CD4-positive, alpha-beta memory T cell (primary cell): ENCODE measurements around the gene ZC3H4. TPM values are rescaled to one million over a fixed set of nuclear protein-coding genes. Genes with fewer than 3 reads are reported as not detected.

Experiments
- CTCF ChIA-PET: fragments of 350-600 bp; sonication (Branson Sonifier 250); formaldehyde crosslinking; loops from one replicate; lab custom pipeline; 2021; ENCODE audit warnings: inconsistent platforms; ENCODE audit not compliant: partially characterized antibody; lab: Charles Lee
- POLR2A ChIA-PET: fragments of 350-600 bp; sonication (Branson Sonifier 250); formaldehyde crosslinking; loops from one replicate; lab custom pipeline; 2021; ENCODE audit not compliant: partially characterized antibody; lab: Charles Lee
- DNase-seq, 5 donors: peaks; one replicate each; pipeline versions ENCODE4 v3.0.0 to v3.0.0-alpha.2; 2020 to 2022; ENCODE audit warnings: mixed read lengths in 1 of 5
- H3K27ac ChIP-seq: one replicate; pipeline ENCODE4 v1.7.0; 2013; ENCODE audit warnings: low read depth, low read length
- H3K27me3 ChIP-seq: 2 replicates; pipeline ENCODE4 v1.7.0; 2013; ENCODE audit warnings: mild to moderate bottlenecking, low read length, moderate library complexity; ENCODE audit not compliant: insufficient read depth
- H3K36me3 ChIP-seq: 2 replicates; pipeline ENCODE4 v1.7.0; 2013; ENCODE audit warnings: mild to moderate bottlenecking, low read length, moderate library complexity; ENCODE audit not compliant: insufficient read depth
- H3K4me1 ChIP-seq: 2 replicates; pipeline ENCODE4 v1.7.0; 2013; ENCODE audit warnings: mild to moderate bottlenecking, low read length, moderate library complexity; ENCODE audit not compliant: insufficient read depth
- H3K4me3 ChIP-seq, 2 donors: one replicate each; pipeline ENCODE4 v1.7.0; 2013; ENCODE audit warnings: low read length in 2 of 2, mild to moderate bottlenecking in 1 of 2
- H3K9me3 ChIP-seq, 2 donors: one replicate each; pipeline ENCODE4 v1.7.0; 2013; ENCODE audit warnings: low read length in 2 of 2, control low read depth in 1 of 2; ENCODE audit not compliant: control insufficient read depth in 1 of 2
- H3K27ac Mint-ChIP-seq, 7 donors: one replicate each; pipeline ENCODE4 v1.8.0; 2020 to 2021; ENCODE audit warnings: mixed read lengths in 7 of 7, mild to moderate bottlenecking in 6 of 7, inconsistent platforms in 3 of 7, moderate library complexity in 3 of 7
- H3K27me3 Mint-ChIP-seq, 2 donors: one replicate each; pipeline ENCODE4 v1.8.0; 2020 to 2021; ENCODE audit warnings: mixed read lengths in 2 of 2
- H3K36me3 Mint-ChIP-seq, 2 donors: one replicate each; pipeline ENCODE4 v1.8.0; 2020 to 2021; ENCODE audit warnings: mixed read lengths in 2 of 2, inconsistent platforms in 1 of 2, mild to moderate bottlenecking in 1 of 2
- H3K4me1 Mint-ChIP-seq, 4 donors: one replicate each; pipeline ENCODE4 v1.8.0; 2020 to 2021; ENCODE audit warnings: mixed read lengths in 4 of 4, mild to moderate bottlenecking in 1 of 4
- H3K4me3 Mint-ChIP-seq, 8 donors: one replicate each; pipeline ENCODE4 v1.8.0; 2020 to 2021; ENCODE audit warnings: mixed read lengths in 8 of 8, mild to moderate bottlenecking in 7 of 8, moderate library complexity in 6 of 8, inconsistent platforms in 3 of 8
- H3K9me3 Mint-ChIP-seq, 8 donors: one replicate each; pipeline ENCODE4 v1.8.0; 2020 to 2021; ENCODE audit warnings: mixed read lengths in 8 of 8, mild to moderate bottlenecking in 5 of 8, inconsistent platforms in 3 of 8, moderate library complexity in 1 of 8
- intact Hi-C: fragments of 100-400 bp; cut with micrococcal nuclease; formaldehyde crosslinking; loops from one replicate; pipeline ENCODE4 v1.15.1; 2023
- polyA plus RNA-seq, 2 donors: library from polyadenylated mRNA; unstranded; fragments of 300-500 nt; fragmentation: Illumina TruSeq; gene quantifications; one replicate each; pipeline ENCODE4 v1.2.3, GENCODE V29; 2021
- total RNA-seq, 2 experiments: library from RNA; stranded (reverse); gene quantifications; one replicate each; pipeline ENCODE4 v1.2.3, GENCODE V29; 2021

The ZC3H4 gene
- total and polyA plus RNA-seq, 4 experiments from 2014 or later, result 0.33 to 75.7 (median 39.1) TPM

GRCh38 chr19:47099576-47100050 is 14.0 kb downstream of the ZC3H4 start:
- no peaks in the 10 kb centered on the region for H3K9me3 ChIP-seq
- H3K27me3 Mint-ChIP-seq, result no peaks in the 10 kb centered on the region
- intact Hi-C loops, result no loop called here
- ChIA-PET POLR2A (interaction anchor here (0.7 to 10.2 kb wide), 2 partner anchors 11 to 182 kb away, joined by 3 to 307 read pairs; partner anchors contain the start of gene ZC3H4), CTCF (interaction anchor here (1.2 to 2.8 kb wide), 4 partner anchors 20 to 87 kb away, joined by 3 to 11 read pairs (median 4); no protein-coding TSS in a partner anchor)
- no peaks in the 10 kb centered on the region for H3K9me3 Mint-ChIP-seq
- no peaks in the 10 kb centered on the region for H3K27me3 ChIP-seq
- H3K4me1 Mint-ChIP-seq, result peaks cover 31 to 72% (median 50%) of the 10 kb centered on the region in 4 donors
- H3K4me3 ChIP-seq, result no peak overlapping the region
- no peak overlapping the region for H3K27ac ChIP-seq
- no peak overlapping the region for H3K4me3 Mint-ChIP-seq
- H3K36me3 ChIP-seq, result peaks cover 10% of the 10 kb centered on the region
- peaks cover 10 to 24% of the 10 kb centered on the region in 2 donors for H3K36me3 Mint-ChIP-seq
- H3K4me1 ChIP-seq, result peaks cover 40% of the 10 kb centered on the region
- no peak overlapping the region for H3K27ac Mint-ChIP-seq
- no peak for DNase-seq

GRCh38 chr19:47098608-47099007 is 15.0 kb downstream of the ZC3H4 start:
- CTCF ChIA-PET, result interaction anchor here (1.2 to 5.6 kb wide), 5 partner anchors 14 to 86 kb away, joined by 3 to 35 read pairs (median 4); partner anchors contain the start of gene ZC3H4
- peaks cover 15% of the 10 kb centered on the region for H3K36me3 ChIP-seq
- peaks cover 18 to 30% of the 10 kb centered on the region in 2 donors for H3K36me3 Mint-ChIP-seq
- H3K4me1 Mint-ChIP-seq, result peaks cover 34 to 79% (median 55%) of the 10 kb centered on the region in 4 donors
- no peak for DNase-seq
- POLR2A ChIA-PET, result interaction anchor here (0.8 to 10.2 kb wide), 2 partner anchors 12 to 34 kb away, joined by 3 to 307 read pairs; partner anchors contain the start of gene ZC3H4
- no peaks in the 10 kb centered on the region for H3K27me3 ChIP-seq
- no peaks in the 10 kb centered on the region for H3K9me3 ChIP-seq
- H3K4me1 ChIP-seq, result peaks cover 48% of the 10 kb centered on the region
- no peak overlapping the region for H3K4me3 ChIP-seq
- H3K9me3 Mint-ChIP-seq, result no peaks in the 10 kb centered on the region
- intact Hi-C loops, result no loop called here
- no peak overlapping the region for H3K27ac ChIP-seq
- peak overlapping the region in 1 of 8 donors; percentile 17 for H3K4me3 Mint-ChIP-seq
- no peaks in the 10 kb centered on the region for H3K27me3 Mint-ChIP-seq
- peak overlapping the region in 6 of 7 donors; percentile 4 to 68 (median 33) for H3K27ac Mint-ChIP-seq

DNA sequence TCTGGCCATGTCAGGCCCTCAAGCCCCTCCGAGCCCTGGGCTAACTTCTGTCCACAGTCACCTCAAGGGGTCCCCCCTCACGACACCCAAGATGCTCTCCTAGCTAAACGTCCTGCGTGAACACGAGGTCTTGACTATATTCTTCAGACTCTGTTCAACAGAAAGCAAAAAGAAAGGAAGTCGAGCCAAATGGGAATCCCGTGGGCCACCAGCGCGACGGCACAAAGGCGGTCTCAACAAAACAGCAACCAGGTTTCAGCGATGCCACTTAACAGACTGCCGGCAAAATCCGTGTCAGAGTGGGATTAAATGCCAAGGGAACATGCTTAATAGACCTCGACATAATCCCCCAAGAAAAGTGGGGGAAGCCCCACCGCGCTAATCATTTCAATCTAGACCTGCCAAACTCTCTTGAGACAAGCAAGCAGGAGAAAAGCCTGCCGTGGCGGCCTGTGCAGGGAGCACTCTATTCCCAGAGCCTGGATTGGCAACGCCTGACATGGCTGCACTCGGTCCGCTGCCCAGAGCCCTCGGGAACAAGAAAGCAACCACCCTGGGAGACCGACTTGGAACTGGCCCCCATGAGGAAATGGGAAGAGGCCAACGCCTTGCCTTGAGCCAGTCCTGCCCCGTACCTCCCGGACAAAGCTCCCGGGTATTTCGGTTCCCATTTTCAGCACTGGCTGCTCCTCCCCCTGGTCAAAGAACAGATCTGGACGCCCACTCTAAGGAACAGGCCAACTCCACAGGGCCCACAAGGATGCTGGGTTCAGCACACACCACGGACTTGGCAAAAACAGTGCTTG is 16.0 kb downstream of the ZC3H4 start:
- H3K27ac Mint-ChIP-seq, result peak overlapping the region in 5 of 7 donors; percentile 57 to 96 (median 74)
- POLR2A ChIA-PET, result interaction anchor here (10.2 kb wide), 1 partner anchor 13 kb away, joined by 307 read pairs; the partner anchor contains the start of gene ZC3H4
- H3K36me3 Mint-ChIP-seq, result peaks cover 22 to 33% of the 10 kb centered on the region in 2 donors

DNA sequence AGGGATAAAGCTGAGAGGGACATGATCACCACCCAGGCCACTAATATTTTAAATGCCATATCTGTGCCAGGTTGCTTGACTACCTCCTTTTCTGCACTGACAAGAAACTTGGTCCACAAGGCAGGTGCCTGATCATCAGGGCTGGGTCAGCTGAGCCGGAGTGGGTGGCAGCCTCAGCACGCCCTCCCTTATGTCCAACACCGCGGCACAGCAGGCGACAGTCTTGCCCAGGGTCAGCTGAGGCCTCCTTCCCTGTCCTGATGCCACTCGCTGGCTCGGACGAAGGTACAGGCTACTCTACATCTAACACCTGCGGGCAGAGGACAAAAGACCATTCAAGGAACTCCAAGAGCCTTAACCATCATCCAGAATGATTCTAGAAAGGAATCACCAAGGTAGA is 16.9 kb downstream of the ZC3H4 start:
- peak overlapping the region; percentile 77 for H3K27ac ChIP-seq
- no peak overlapping the region for H3K4me3 ChIP-seq
- ChIA-PET POLR2A (interaction anchor here (0.7 to 10.2 kb wide), 3 partner anchors 14 to 160 kb away, joined by 3 to 307 read pairs (median 3); partner anchors contain the start of genes CCDC9 and ZC3H4), CTCF (interaction anchor here (0.6 to 7.8 kb wide), 5 partner anchors 16 to 29 kb away, joined by 3 to 46 read pairs (median 4); partner anchors contain the start of gene ZC3H4)
- Mint-ChIP-seq H3K27me3 (no peaks in the 10 kb centered on the region), H3K9me3 (no peaks in the 10 kb centered on the region), H3K4me3 (peak overlapping the region in 1 of 8 donors; percentile 58), H3K27ac (peak overlapping the region in 6 of 7 donors; percentile 23 to 96 (median 84)), H3K36me3 (peaks cover 22 to 36% of the 10 kb centered on the region in 2 donors), H3K4me1 (peaks cover 28 to 71% (median 47%) of the 10 kb centered on the region in 4 donors)
- H3K4me1 ChIP-seq, result peaks cover 42% of the 10 kb centered on the region
- intact Hi-C loops, result no loop called here
- peaks cover 24% of the 10 kb centered on the region for H3K36me3 ChIP-seq
- no peak for DNase-seq
- no peaks in the 10 kb centered on the region for H3K27me3 ChIP-seq
- H3K9me3 ChIP-seq, result no peaks in the 10 kb centered on the region

More for the DNA sequence above, 16.0 kb downstream of the ZC3H4 start:
- Histone ChIP-seq H3K4me3 (no peak overlapping the region), H3K27ac (no peak overlapping the region), H3K4me1 (peaks cover 49% of the 10 kb centered on the region), H3K27me3 (no peaks in the 10 kb centered on the region), H3K9me3 (no peaks in the 10 kb centered on the region), H3K36me3 (peaks cover 20% of the 10 kb centered on the region)
- Mint-ChIP-seq H3K4me3 (peak overlapping the region in 1 of 8 donors; percentile 10), H3K9me3 (no peaks in the 10 kb centered on the region), H3K27me3 (no peaks in the 10 kb centered on the region), H3K4me1 (peaks cover 32 to 76% (median 50%) of the 10 kb centered on the region in 4 donors)
- intact Hi-C loops, result no loop called here
- DNase-seq, result no peak
- CTCF ChIA-PET, result interaction anchor here (0.6 to 7.8 kb wide), 5 partner anchors 15 to 28 kb away, joined by 3 to 46 read pairs (median 11); partner anchors contain the start of gene ZC3H4

GRCh38 chr19:47096100-47096704 is 17.4 kb downstream of the ZC3H4 start:
- Mint-ChIP-seq H3K4me1 (peaks cover 28 to 71% (median 47%) of the 10 kb centered on the region in 4 donors), H3K9me3 (no peaks in the 10 kb centered on the region), H3K36me3 (peaks cover 22 to 38% of the 10 kb centered on the region in 2 donors), H3K4me3 (peak overlapping the region in 4 of 8 donors; percentile 21 to 82 (median 61)), H3K27me3 (no peaks in the 10 kb centered on the region), H3K27ac (peak overlapping the region; percentile 94 to 98 (median 96))
- Histone ChIP-seq H3K9me3 (no peaks in the 10 kb centered on the region), H3K4me3 (no peak overlapping the region), H3K27ac (peak overlapping the region; percentile 77), H3K36me3 (peaks cover 24% of the 10 kb centered on the region), H3K27me3 (no peaks in the 10 kb centered on the region), H3K4me1 (peaks cover 42% of the 10 kb centered on the region)
- DNase-seq, result no peak
- intact Hi-C loops, result no loop called here
- POLR2A ChIA-PET, result interaction anchor here (0.7 to 10.2 kb wide), 5 partner anchors 13 to 236 kb away, joined by 3 to 307 read pairs (median 3); partner anchors contain the start of genes ARHGAP35, CCDC9 and ZC3H4
- CTCF ChIA-PET, result interaction anchor here (0.9 to 7.8 kb wide), 8 partner anchors 11 to 148 kb away, joined by 4 to 46 read pairs (median 6); partner anchors contain the start of gene ZC3H4

DNA sequence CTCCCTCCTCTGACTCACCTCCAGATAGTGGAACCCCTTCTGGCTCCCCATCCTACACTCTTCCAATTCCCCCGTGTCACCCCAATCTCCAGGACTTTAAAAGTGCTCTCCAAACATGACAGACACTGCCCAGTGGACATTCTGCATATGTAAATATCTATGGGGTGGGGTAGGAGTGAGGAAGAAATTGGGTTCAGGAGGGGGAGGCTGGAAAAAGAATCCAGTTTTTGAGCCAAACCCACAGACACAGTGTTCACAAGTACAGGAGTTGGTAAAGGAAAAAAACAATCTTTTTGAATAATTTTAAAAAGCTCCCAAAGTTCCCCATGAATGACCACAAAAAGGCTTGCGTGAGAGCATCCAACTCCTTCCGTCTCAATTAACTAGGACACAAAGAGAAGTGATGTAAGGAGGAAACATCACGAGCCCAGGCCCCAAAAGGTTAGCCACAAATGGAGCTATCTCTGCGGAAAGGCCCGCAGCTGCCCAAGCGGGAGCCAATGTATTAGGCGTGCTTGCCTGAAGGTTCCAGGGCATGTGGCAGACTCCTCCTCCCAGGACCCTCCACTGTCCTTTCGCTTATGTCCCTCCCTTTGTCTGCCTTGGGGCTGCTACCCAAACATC is 18.0 kb downstream of the ZC3H4 start:
- intact Hi-C loops, result no loop called here
- H3K4me1 ChIP-seq, result peaks cover 42% of the 10 kb centered on the region
- ChIA-PET CTCF (interaction anchor here (0.5 to 7.8 kb wide), 9 partner anchors 12 to 330 kb away, joined by 3 to 46 read pairs (median 4); partner anchors contain the start of gene ZC3H4), POLR2A (interaction anchor here (0.9 to 10.2 kb wide), 9 partner anchors 9 to 420 kb away, joined by 3 to 307 read pairs (median 3); partner anchors contain the start of genes ARHGAP35, CCDC9 and ZC3H4)
- peak overlapping the region; percentile 77 for H3K27ac ChIP-seq
- peaks cover 28 to 74% (median 48%) of the 10 kb centered on the region in 4 donors for H3K4me1 Mint-ChIP-seq
- H3K4me3 ChIP-seq, result peak overlapping the region in 1 of 2 donors; percentile 21
- peaks cover 25% of the 10 kb centered on the region for H3K36me3 ChIP-seq
- H3K9me3 Mint-ChIP-seq, result no peaks in the 10 kb centered on the region
- H3K36me3 Mint-ChIP-seq, result peaks cover 26 to 44% of the 10 kb centered on the region in 2 donors
- peak overlapping the region in 7 of 8 donors; percentile 26 to 82 (median 62) for H3K4me3 Mint-ChIP-seq
- peak in 2 of 5 donors; percentile 19 to 54 for DNase-seq
- no peaks in the 10 kb centered on the region for H3K27me3 ChIP-seq
- H3K27me3 Mint-ChIP-seq, result no peaks in the 10 kb centered on the region
- no peaks in the 10 kb centered on the region for H3K9me3 ChIP-seq
- peak overlapping the region; percentile 94 to 98 (median 96) for H3K27ac Mint-ChIP-seq
